Cardiac septum (tissue), 1 donor: ENCODE measurements around the gene RDH16. TPM values are rescaled to one million over a fixed set of nuclear protein-coding genes. Genes with fewer than 3 reads are reported as not detected.
"Not testable (repeated sequence)": the region's sequence is repeated elsewhere in the genome, so short reads cannot be mapped to it uniquely, and the experiment has no call there.

Source experiments
- DNase-seq: peaks from one replicate; pipeline ENCODE4 v3.0.0-alpha.2; 2020; ENCODE audit warnings: low spot score
- intact Hi-C: fragments of 100-400 bp; cut with DNase I; formaldehyde crosslinking; loops from one replicate; pipeline ENCODE4 v1.14.0; 2022
- total RNA-seq: library from RNA; stranded (reverse); fragmentation: NEBNext Ultra II Directional; extraction: Animal tissue kit (Norgen Biotek cat#: 25700); gene quantifications from one replicate; pipeline ENCODE4 v1.2.1, GENCODE V29; 2021
- donor health status: DM: no; HTN: no; CAD: no.

RDH16 gene
- total RNA-seq, 1 donor from 2014 or later = 0.22 TPM

GRCh38 chr12:56962247-56962646, 4.8 kb upstream of the RDH16 start:
- DNase-seq, intact Hi-C loops: not testable (repeated sequence)

- intact Hi-C loops = no loop called here
- no peak for DNase-seq
These were observed 1.0 kb upstream of the RDH16 start for GRCh38 chr12:56958422-56958821.

- intact Hi-C loops = no loop called here
- DNase-seq = no peak
These were observed 1.7 kb downstream of the RDH16 start for GRCh38 chr12:56955631-56956256.

- DNase-seq = no peak
- intact Hi-C loops = no loop called here
These were observed 2.5 kb downstream of the RDH16 start for GRCh38 chr12:56954958-56955355.

- intact Hi-C loops = no loop called here
- DNase-seq = no peak
These were observed 3.1 kb downstream of the RDH16 start for GRCh38 chr12:56954057-56954957.

- intact Hi-C loops = no loop called here
- DNase-seq = no peak
These were observed 4.1 kb downstream of the RDH16 start for GRCh38 chr12:56953314-56953713.

GRCh38 chr12:56951582-56952339, 5.6 kb downstream of the RDH16 start:
- no peak for DNase-seq

GRCh38 chr12:56948881-56949280, 8.5 kb downstream of the RDH16 start:
- intact Hi-C loops = no loop called here
- peak; percentile 47 for DNase-seq

More at GRCh38 chr12:56951582-56952339, 5.6 kb downstream of the RDH16 start:
- intact Hi-C loops = no loop called here

GRCh38 chr12:56948457-56948777, 9.0 kb downstream of the RDH16 start:
- intact Hi-C loops = no loop called here
- peak; percentile 35 for DNase-seq

GRCh38 chr12:56947633-56948456, 9.6 kb downstream of the RDH16 start:
- no peak for DNase-seq
- intact Hi-C loops = no loop called here

- DNase-seq = no peak
- intact Hi-C loops = no loop called here
These were observed 13.5 kb downstream of the RDH16 start for GRCh38 chr12:56943878-56944277.

GRCh38 chr12:56943374-56943773, 14.0 kb downstream of the RDH16 start:
- DNase-seq = peak; percentile 20
- intact Hi-C loops = not testable (repeated sequence)

- no peak for DNase-seq
- intact Hi-C loops = no loop called here
These were observed 15.9 kb downstream of the RDH16 start for GRCh38 chr12:56941299-56942017.

- intact Hi-C loops, DNase-seq: not testable (repeated sequence)
These were observed 16.5 kb downstream of the RDH16 start for GRCh38 chr12:56940942-56941298.

GRCh38 chr12:56935752-56936151, 21.7 kb downstream of the RDH16 start:
- peak; percentile 47 for DNase-seq
- intact Hi-C loops = no loop called here

- peak; percentile 41 for DNase-seq
- intact Hi-C loops = no loop called here
These were observed 22.3 kb downstream of the RDH16 start for GRCh38 chr12:56935157-56935556.

GRCh38 chr12:56933826-56934625, 23.4 kb downstream of the RDH16 start, which contains the start of gene SDR9C7:
TSS of gene SDR9C7 (minus strand) at chr12:56934408. CDS start at chr12:56934261, 147 bp downstream.
- intact Hi-C loops = no loop called here
- peak; percentile 75 for DNase-seq

GRCh38 chr12:56932867-56933266, 24.5 kb downstream of the RDH16 start:
- intact Hi-C loops = no loop called here
- peak; percentile 67 for DNase-seq
